WTC11 (cell line): ENCODE results near the gene CLEC4E. TPM values are rescaled to one million over a fixed set of nuclear protein-coding genes. Genes with fewer than 3 reads are reported as not detected.

Experiments used
- ATAC-seq: fragments of 200-7000 bp; cut with Tn5 transposase; 2 replicates; pipeline ENCODE4 v1.10.0; 2021; ENCODE audit warnings: mild to moderate bottlenecking, moderate library complexity
- CTCF ChIA-PET: fragments of 300-600 bp; sonication (Branson Sonifier 250); formaldehyde crosslinking; loops from one replicate; lab custom pipeline; 2021; ENCODE audit warnings: antibody characterized with exemption; lab: Charles Lee
- POLR2A ChIA-PET: fragments of 350-600 bp; sonication (Branson Sonifier 250); formaldehyde crosslinking; loops from one replicate; lab custom pipeline; 2021; ENCODE audit warnings: antibody characterized with exemption; lab: Charles Lee
- DNase-seq: peaks from one replicate; pipeline ENCODE4 v3.0.0; 2021; ENCODE audit warnings: low spot score
- H3K27ac Mint-ChIP-seq: 2 replicates; pipeline ENCODE4 v1.8.0; 2021; ENCODE audit warnings: mixed read lengths
- H3K27me3 Mint-ChIP-seq: 2 replicates; pipeline ENCODE4 v1.8.0; 2021; ENCODE audit warnings: low read depth, mild to moderate bottlenecking, moderate library complexity, mixed read lengths
- H3K36me3 Mint-ChIP-seq: 2 replicates; pipeline ENCODE4 v1.8.0; 2021; ENCODE audit warnings: mixed read lengths
- H3K4me1 Mint-ChIP-seq: 2 replicates; pipeline ENCODE4 v1.8.0; 2022; ENCODE audit warnings: mixed read lengths
- H3K4me3 Mint-ChIP-seq: 2 replicates; pipeline ENCODE4 v1.8.0; 2021; ENCODE audit warnings: mild to moderate bottlenecking, moderate library complexity, mixed read lengths
- H3K9me3 Mint-ChIP-seq: 2 replicates; pipeline ENCODE4 v1.8.0; 2021; ENCODE audit warnings: mixed read lengths
- ATF1 ChIP-seq: sonication (generic); formaldehyde crosslinking; IDR thresholded peaks from 2 replicates; pipeline ENCODE4 v1.8.1; 2023; ENCODE audit warnings: mild to moderate bottlenecking, moderate library complexity, missing genetic modification reagents
- IRF2 ChIP-seq: sonication (generic); formaldehyde crosslinking; IDR thresholded peaks from 2 replicates; pipeline ENCODE4 v1.8.0; 2022; ENCODE audit warnings: low read depth, missing genetic modification reagents, borderline replicate concordance
- JAZF1 ChIP-seq: fragments of 250-450 bp; sonication (Bioruptor Pico); IDR thresholded peaks from 2 replicates; pipeline ENCODE4 v1.9.0; 2021; ENCODE audit warnings: moderate library complexity, mild to moderate bottlenecking, inconsistent platforms
- NFE2L1 ChIP-seq: sonication (generic); formaldehyde crosslinking; IDR thresholded peaks from 2 replicates; pipeline ENCODE4 v1.8.1; 2023; ENCODE audit warnings: missing genetic modification reagents
- OVOL2 ChIP-seq: fragments of 250-450 bp; sonication (Bioruptor Pico); IDR thresholded peaks from 2 replicates; pipeline ENCODE4 v1.9.0; 2021; ENCODE audit warnings: mild to moderate bottlenecking, borderline replicate concordance
- TP53 ChIP-seq: sonication (generic); formaldehyde crosslinking; IDR thresholded peaks from 2 replicates; pipeline ENCODE4 v1.8.1; 2023; ENCODE audit warnings: mild to moderate bottlenecking, missing genetic modification reagents
- ZNF671 ChIP-seq: fragments of 250-450 bp; sonication (Bioruptor Pico); IDR thresholded peaks from 2 replicates; pipeline ENCODE4 v1.8.0; 2021; ENCODE audit warnings: mild to moderate bottlenecking
- total RNA-seq: library from RNA; stranded (reverse); gene quantifications from 3 replicates; pipeline ENCODE4 v1.2.3, GENCODE V29; 2021
- TF ChIP-seq, protein P1 (sequence below): sonication (generic); formaldehyde crosslinking; conservative IDR thresholded peaks from 2 replicates; pipeline ENCODE4 v1.8.1; 2022; ENCODE audit warnings: mild to moderate bottlenecking, missing genetic modification reagents
- TF ChIP-seq, protein P2 (sequence below): sonication (generic); formaldehyde crosslinking; IDR thresholded peaks from 2 replicates; pipeline ENCODE4 v1.8.0; 2022; ENCODE audit warnings: mild to moderate bottlenecking, missing genetic modification reagents
- TF ChIP-seq, protein P3 (sequence below): sonication (generic); formaldehyde crosslinking; IDR thresholded peaks from 2 replicates; pipeline ENCODE4 v1.8.1; 2023; ENCODE audit warnings: mild to moderate bottlenecking, moderate library complexity, missing genetic modification reagents
- TF ChIP-seq, protein P4 (sequence below): sonication (generic); formaldehyde crosslinking; IDR thresholded peaks from 2 replicates; pipeline ENCODE4 v1.8.0; 2023; ENCODE audit warnings: missing genetic modification reagents, mild to moderate bottlenecking, borderline replicate concordance
- TF ChIP-seq, protein P5 (sequence below): sonication (generic); formaldehyde crosslinking; IDR thresholded peaks from 2 replicates; pipeline ENCODE4 v1.8.0; 2022; ENCODE audit warnings: missing genetic modification reagents

CLEC4E gene
- total RNA-seq, 1 experiment from 2014 or later, result not detected

DNA sequence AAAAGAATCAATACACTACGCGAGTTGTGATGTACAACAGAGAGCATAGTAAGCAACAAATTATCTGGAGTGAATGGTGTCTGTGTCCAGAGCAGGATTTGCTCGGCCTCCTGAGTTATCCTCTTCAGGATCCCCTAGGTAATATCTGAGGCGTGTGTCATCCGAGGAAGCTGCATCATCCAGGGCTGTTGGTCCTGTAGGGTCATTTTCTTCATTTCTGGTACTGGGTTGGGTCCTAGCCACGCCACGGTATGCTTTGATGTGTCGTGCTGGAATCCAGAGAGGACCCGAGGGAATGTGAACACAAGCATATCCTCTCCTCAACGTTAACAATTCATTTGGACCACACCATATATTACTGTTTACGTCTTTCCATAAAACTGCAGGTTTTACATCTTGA, 19.0 kb upstream of the CLEC4E start:
- TF ChIP-seq, protein P1, sequence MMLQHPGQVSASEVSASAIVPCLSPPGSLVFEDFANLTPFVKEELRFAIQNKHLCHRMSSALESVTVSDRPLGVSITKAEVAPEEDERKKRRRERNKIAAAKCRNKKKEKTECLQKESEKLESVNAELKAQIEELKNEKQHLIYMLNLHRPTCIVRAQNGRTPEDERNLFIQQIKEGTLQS (CRISPR knock-in tag), result no peak
- Mint-ChIP-seq H3K36me3 (peaks cover 21% of the 10 kb centered on the region), H3K27ac (no peak overlapping the region), H3K4me1 (peaks cover 35% of the 10 kb centered on the region), H3K9me3 (peaks cover 24% of the 10 kb centered on the region), H3K4me3 (no peak overlapping the region), H3K27me3 (no peaks in the 10 kb centered on the region)
- ATAC-seq (no peak), DNase-seq (no peak)
- ChIA-PET CTCF (no interaction called here), POLR2A (no interaction called here)

DNA sequence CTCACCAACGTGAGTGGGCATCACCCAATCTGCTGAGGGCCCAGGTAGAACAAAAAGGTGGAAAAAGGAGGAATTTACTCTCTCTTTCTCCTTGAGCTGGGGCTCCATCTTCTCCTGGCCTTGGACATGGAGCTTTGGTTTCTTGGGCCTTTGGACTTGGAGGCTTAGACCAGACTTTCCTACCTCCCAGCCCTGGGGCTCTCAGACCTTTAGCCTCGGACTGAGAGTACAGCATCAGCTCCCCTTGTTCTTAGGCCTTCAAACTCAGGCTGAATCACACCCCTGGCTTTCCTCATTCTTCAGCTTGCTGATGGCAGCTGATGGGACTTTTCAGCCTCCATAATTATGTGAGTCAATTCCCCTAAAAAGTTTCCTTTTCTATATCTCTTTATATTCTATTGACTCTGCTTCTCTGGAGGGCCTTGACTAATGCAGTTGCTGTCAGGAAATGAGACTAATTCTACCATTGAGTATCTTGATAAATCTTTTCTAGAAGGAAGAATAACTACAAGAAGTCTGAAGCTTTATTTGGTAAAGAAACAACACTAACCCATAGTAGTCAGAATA, 15.9 kb upstream of the CLEC4E start:
- no peak for TF ChIP-seq TP53 (CRISPR knock-in tag)
- TF ChIP-seq ATF1 (CRISPR knock-in tag), result no peak
- TF ChIP-seq, protein P2, sequence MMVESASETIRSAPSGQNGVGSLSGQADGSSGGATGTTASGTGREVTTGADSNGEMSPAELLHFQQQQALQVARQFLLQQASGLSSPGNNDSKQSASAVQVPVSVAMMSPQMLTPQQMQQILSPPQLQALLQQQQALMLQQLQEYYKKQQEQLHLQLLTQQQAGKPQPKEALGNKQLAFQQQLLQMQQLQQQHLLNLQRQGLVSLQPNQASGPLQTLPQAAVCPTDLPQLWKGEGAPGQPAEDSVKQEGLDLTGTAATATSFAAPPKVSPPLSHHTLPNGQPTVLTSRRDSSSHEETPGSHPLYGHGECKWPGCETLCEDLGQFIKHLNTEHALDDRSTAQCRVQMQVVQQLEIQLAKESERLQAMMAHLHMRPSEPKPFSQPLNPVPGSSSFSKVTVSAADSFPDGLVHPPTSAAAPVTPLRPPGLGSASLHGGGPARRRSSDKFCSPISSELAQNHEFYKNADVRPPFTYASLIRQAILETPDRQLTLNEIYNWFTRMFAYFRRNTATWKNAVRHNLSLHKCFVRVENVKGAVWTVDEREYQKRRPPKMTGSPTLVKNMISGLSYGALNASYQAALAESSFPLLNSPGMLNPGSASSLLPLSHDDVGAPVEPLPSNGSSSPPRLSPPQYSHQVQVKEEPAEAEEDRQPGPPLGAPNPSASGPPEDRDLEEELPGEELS (CRISPR knock-in tag), result no peak
- no peak for TF ChIP-seq NFE2L1 (CRISPR knock-in tag)
- TF ChIP-seq, protein P3, sequence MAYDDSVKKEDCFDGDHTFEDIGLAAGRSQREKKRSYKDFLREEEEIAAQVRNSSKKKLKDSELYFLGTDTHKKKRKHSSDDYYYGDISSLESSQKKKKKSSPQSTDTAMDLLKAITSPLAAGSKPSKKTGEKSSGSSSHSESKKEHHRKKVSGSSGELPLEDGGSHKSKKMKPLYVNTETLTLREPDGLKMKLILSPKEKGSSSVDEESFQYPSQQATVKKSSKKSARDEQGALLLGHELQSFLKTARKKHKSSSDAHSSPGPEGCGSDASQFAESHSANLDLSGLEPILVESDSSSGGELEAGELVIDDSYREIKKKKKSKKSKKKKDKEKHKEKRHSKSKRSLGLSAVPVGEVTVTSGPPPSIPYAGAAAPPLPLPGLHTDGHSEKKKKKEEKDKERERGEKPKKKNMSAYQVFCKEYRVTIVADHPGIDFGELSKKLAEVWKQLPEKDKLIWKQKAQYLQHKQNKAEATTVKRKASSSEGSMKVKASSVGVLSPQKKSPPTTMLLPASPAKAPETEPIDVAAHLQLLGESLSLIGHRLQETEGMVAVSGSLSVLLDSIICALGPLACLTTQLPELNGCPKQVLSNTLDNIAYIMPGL (CRISPR knock-in tag), result no peak
- no peak for TF ChIP-seq IRF2 (CRISPR knock-in tag)
- TF ChIP-seq OVOL2 (CRISPR knock-in tag), result no peak
- TF ChIP-seq ZNF671 (CRISPR knock-in tag), result no peak
- TF ChIP-seq, protein P4, sequence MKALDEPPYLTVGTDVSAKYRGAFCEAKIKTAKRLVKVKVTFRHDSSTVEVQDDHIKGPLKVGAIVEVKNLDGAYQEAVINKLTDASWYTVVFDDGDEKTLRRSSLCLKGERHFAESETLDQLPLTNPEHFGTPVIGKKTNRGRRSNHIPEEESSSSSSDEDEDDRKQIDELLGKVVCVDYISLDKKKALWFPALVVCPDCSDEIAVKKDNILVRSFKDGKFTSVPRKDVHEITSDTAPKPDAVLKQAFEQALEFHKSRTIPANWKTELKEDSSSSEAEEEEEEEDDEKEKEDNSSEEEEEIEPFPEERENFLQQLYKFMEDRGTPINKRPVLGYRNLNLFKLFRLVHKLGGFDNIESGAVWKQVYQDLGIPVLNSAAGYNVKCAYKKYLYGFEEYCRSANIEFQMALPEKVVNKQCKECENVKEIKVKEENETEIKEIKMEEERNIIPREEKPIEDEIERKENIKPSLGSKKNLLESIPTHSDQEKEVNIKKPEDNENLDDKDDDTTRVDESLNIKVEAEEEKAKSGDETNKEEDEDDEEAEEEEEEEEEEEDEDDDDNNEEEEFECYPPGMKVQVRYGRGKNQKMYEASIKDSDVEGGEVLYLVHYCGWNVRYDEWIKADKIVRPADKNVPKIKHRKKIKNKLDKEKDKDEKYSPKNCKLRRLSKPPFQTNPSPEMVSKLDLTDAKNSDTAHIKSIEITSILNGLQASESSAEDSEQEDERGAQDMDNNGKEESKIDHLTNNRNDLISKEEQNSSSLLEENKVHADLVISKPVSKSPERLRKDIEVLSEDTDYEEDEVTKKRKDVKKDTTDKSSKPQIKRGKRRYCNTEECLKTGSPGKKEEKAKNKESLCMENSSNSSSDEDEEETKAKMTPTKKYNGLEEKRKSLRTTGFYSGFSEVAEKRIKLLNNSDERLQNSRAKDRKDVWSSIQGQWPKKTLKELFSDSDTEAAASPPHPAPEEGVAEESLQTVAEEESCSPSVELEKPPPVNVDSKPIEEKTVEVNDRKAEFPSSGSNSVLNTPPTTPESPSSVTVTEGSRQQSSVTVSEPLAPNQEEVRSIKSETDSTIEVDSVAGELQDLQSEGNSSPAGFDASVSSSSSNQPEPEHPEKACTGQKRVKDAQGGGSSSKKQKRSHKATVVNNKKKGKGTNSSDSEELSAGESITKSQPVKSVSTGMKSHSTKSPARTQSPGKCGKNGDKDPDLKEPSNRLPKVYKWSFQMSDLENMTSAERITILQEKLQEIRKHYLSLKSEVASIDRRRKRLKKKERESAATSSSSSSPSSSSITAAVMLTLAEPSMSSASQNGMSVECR (CRISPR knock-in tag), result no peak
- TF ChIP-seq, protein P5, sequence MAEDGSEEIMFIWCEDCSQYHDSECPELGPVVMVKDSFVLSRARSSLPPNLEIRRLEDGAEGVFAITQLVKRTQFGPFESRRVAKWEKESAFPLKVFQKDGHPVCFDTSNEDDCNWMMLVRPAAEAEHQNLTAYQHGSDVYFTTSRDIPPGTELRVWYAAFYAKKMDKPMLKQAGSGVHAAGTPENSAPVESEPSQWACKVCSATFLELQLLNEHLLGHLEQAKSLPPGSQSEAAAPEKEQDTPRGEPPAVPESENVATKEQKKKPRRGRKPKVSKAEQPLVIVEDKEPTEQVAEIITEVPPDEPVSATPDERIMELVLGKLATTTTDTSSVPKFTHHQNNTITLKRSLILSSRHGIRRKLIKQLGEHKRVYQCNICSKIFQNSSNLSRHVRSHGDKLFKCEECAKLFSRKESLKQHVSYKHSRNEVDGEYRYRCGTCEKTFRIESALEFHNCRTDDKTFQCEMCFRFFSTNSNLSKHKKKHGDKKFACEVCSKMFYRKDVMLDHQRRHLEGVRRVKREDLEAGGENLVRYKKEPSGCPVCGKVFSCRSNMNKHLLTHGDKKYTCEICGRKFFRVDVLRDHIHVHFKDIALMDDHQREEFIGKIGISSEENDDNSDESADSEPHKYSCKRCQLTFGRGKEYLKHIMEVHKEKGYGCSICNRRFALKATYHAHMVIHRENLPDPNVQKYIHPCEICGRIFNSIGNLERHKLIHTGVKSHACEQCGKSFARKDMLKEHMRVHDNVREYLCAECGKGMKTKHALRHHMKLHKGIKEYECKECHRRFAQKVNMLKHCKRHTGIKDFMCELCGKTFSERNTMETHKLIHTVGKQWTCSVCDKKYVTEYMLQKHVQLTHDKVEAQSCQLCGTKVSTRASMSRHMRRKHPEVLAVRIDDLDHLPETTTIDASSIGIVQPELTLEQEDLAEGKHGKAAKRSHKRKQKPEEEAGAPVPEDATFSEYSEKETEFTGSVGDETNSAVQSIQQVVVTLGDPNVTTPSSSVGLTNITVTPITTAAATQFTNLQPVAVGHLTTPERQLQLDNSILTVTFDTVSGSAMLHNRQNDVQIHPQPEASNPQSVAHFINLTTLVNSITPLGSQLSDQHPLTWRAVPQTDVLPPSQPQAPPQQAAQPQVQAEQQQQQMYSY (CRISPR knock-in tag), result no peak
- TF ChIP-seq JAZF1 (CRISPR knock-in tag), result no peak
- H3K27me3 Mint-ChIP-seq, result no peaks in the 10 kb centered on the region
- POLR2A ChIA-PET, result no interaction called here
- CTCF ChIA-PET, result interaction anchor here (0.5 to 2.3 kb wide), 2 partner anchors 12 to 46 kb away, joined by 4 to 12 read pairs; no protein-coding TSS in a partner anchor
- peaks cover 12% of the 10 kb centered on the region for H3K9me3 Mint-ChIP-seq
- no peak overlapping the region for H3K27ac Mint-ChIP-seq
- no peak overlapping the region for H3K4me3 Mint-ChIP-seq
- peaks cover 13% of the 10 kb centered on the region for H3K4me1 Mint-ChIP-seq
- DNase-seq (no peak), ATAC-seq (no peak)
- H3K36me3 Mint-ChIP-seq, result peaks cover 11% of the 10 kb centered on the region
